NCI-H748 treated with DMSO at 0.1 percent for 48 hours (cell line): ENCODE results near the gene ARMC7.
"Not testable (repeated sequence)": the region's sequence is repeated elsewhere in the genome, so short reads cannot be mapped to it uniquely, and the experiment has no call there.

Experiments used
- DNase-seq: peaks from one replicate; lab custom pipeline; 2025; lab: John Stamatoyannopoulos, UW

ARMC7 gene

GRCh38 chr17:75102385-75102821 lies 7.4 kb upstream of the ARMC7 start:
- DNase-seq: no peak

- no peak for DNase-seq
Observed at GRCh38 chr17:75103601-75104554, 5.9 kb upstream of the ARMC7 start.

- DNase-seq: peak; percentile 26
Observed at GRCh38 chr17:75105126-75106080, 4.4 kb upstream of the ARMC7 start.

GRCh38 chr17:75108193-75108592 lies 1.6 kb upstream of the ARMC7 start:
- DNase-seq: no peak

GRCh38 chr17:75109046-75109406 lies 743 bp upstream of the ARMC7 start:
- no peak for DNase-seq

GRCh38 chr17:75110234-75110937 lies 617 bp downstream of the ARMC7 start:
- no peak for DNase-seq

GRCh38 chr17:75111777-75112335 lies 2.1 kb downstream of the ARMC7 start:
- no peak for DNase-seq

- DNase-seq: peak; percentile 79
Observed at GRCh38 chr17:75113798-75114551, 4.2 kb downstream of the ARMC7 start.

- DNase-seq: no peak
Observed at GRCh38 chr17:75114552-75115314, 5.0 kb downstream of the ARMC7 start.

- no peak for DNase-seq
Observed at GRCh38 chr17:75115555-75115954, 5.8 kb downstream of the ARMC7 start.

GRCh38 chr17:75116737-75117136 lies 7.0 kb downstream of the ARMC7 start:
- no peak for DNase-seq

GRCh38 chr17:75118307-75118706 lies 8.5 kb downstream of the ARMC7 start:
- no peak for DNase-seq

GRCh38 chr17:75124041-75124818 lies 14.5 kb downstream of the ARMC7 start:
- DNase-seq: no peak

GRCh38 chr17:75124819-75125162 lies 15.0 kb downstream of the ARMC7 start:
- no peak for DNase-seq

GRCh38 chr17:75125984-75126383 lies 16.2 kb downstream of the ARMC7 start:
- no peak for DNase-seq

GRCh38 chr17:75126954-75127353 lies 17.2 kb downstream of the ARMC7 start:
- DNase-seq: no peak

- DNase-seq: not testable (repeated sequence)
Observed at GRCh38 chr17:75127936-75128335, 18.2 kb downstream of the ARMC7 start.

GRCh38 chr17:75128694-75129505 lies 19.1 kb downstream of the ARMC7 start:
- DNase-seq: no peak

- DNase-seq: no peak
Observed at GRCh38 chr17:75129576-75129975, 19.8 kb downstream of the ARMC7 start.
